Measurements from ENCODE around the gene ZFYVE19.

GRCh38 chr15:40812721-40813425, 6.0 kb downstream of the ZFYVE19 start:
- TF ChIP-seq, protein P1, sequence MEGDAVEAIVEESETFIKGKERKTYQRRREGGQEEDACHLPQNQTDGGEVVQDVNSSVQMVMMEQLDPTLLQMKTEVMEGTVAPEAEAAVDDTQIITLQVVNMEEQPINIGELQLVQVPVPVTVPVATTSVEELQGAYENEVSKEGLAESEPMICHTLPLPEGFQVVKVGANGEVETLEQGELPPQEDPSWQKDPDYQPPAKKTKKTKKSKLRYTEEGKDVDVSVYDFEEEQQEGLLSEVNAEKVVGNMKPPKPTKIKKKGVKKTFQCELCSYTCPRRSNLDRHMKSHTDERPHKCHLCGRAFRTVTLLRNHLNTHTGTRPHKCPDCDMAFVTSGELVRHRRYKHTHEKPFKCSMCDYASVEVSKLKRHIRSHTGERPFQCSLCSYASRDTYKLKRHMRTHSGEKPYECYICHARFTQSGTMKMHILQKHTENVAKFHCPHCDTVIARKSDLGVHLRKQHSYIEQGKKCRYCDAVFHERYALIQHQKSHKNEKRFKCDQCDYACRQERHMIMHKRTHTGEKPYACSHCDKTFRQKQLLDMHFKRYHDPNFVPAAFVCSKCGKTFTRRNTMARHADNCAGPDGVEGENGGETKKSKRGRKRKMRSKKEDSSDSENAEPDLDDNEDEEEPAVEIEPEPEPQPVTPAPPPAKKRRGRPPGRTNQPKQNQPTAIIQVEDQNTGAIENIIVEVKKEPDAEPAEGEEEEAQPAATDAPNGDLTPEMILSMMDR (IDR thresholded peaks at IDR 0.05), result no peak
- TF ChIP-seq POLR2A (IDR thresholded peaks at IDR 0.05), result no peak

All from thyroid gland (tissue), 4 donors.